ENCODE data around the gene ZNF394. TPM values are rescaled to one million over a fixed set of nuclear protein-coding genes. Genes with fewer than 3 reads are reported as not detected.

ZNF394 gene
- total and polyA plus RNA-seq, 9 of the 15 experiments (the other 6 are each of a cell fraction or from before 2014, with no cell fraction given) = 2.9 to 32.2 (median 24.2) TPM

- TF ChIP-seq PRDM10 (IDR thresholded peaks at IDR 0.05; ENCODE audit: partially characterized antibody) (no peak), DMBX1 (CRISPR knock-in tag; IDR thresholded peaks at IDR 0.05; ENCODE audit: borderline replicate concordance) (0 out of 2 replicates have a peak, but pooled peaks have one; percentile 50), HNRNPUL1 (IDR thresholded peaks at IDR 0.05; ENCODE audit: low read length) (0 out of 2 replicates have a peak, but pooled peaks have one; percentile 51), ZKSCAN8 (CRISPR knock-in tag; IDR thresholded peaks at IDR 0.05) (no peak), SIN3B (IDR thresholded peaks at IDR 0.05; ENCODE audit: low read depth) (no peak), GATAD2B (IDR thresholded peaks at IDR 0.05; ENCODE audit: borderline replicate concordance) (no peak), ARNT (IDR thresholded peaks at IDR 0.05) (peak in 1 of 2 experiments; percentile 70; a peak in 2 of 4 replicates), DDX20 (tag; IDR thresholded peaks at IDR 0.05; ENCODE audit: low read depth) (no peak), TCF15 (CRISPR knock-in tag; IDR thresholded peaks at IDR 0.05) (no peak), CHD1 (IDR thresholded peaks at IDR 0.05; ENCODE audit: low read length) (no peak), ZNF146 (CRISPR knock-in tag; IDR thresholded peaks at IDR 0.05; ENCODE audit: unreplicated experiment) (no peak), SOX6 (IDR thresholded peaks at IDR 0.05) (peak; percentile 76), LEF1 (IDR thresholded peaks at IDR 0.05) (peak; percentile 77), AFF4 (CRISPR knock-in tag; IDR thresholded peaks at IDR 0.05) (no peak), PHTF2 (CRISPR knock-in tag; IDR thresholded peaks at IDR 0.05) (no peak), ZNF395 (CRISPR knock-in tag; IDR thresholded peaks at IDR 0.05) (peak; percentile 48; the same call in 1 of the 2 replicates), SNIP1 (IDR thresholded peaks at IDR 0.05; ENCODE audit: low read depth) (no peak), HMGN3 (IDR thresholded peaks at IDR 0.05; ENCODE audit: borderline replicate concordance, extremely low read depth, insufficient read length, low read depth, low read length) (no peak), KAT7 (CRISPR knock-in tag; IDR thresholded peaks at IDR 0.05; ENCODE audit: borderline replicate concordance) (no peak), FOXA3 (CRISPR knock-in tag; conservative IDR thresholded peaks at IDR 0.05 in 1 of 2, IDR thresholded peaks at IDR 0.05 in 1 of 2) (0 out of 4 replicates have a peak, but pooled peaks of 1 of the 2 experiments have one; percentile 46)
Measured at GRCh38 chr7:99531354-99531765, 31.3 kb upstream of the ZNF394 start (continued).

All from K562 (cell line).